ENCODE data around the gene HIVEP3.

HIVEP3 gene

DNA sequence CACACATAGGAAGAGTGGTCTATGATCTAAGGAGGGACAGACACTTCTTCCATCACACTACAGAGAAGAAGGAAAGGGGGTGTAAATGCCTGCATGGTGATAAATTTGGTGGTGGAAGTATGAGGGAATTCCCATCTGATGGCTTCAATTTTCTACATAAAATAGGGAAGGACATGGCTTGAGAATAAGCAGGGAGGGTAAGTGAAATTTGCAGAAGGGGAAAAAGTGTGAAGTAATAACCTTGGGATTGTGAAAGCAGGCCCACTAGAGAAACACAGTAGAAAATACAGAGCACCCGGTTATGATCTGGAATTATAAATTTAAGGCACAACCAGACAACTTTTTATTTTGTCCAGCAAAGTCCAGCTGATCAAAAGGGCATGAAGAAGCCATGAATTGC lies 22.7 kb upstream of the HIVEP3 start (continued):
- TF ChIP-seq, protein P1, sequence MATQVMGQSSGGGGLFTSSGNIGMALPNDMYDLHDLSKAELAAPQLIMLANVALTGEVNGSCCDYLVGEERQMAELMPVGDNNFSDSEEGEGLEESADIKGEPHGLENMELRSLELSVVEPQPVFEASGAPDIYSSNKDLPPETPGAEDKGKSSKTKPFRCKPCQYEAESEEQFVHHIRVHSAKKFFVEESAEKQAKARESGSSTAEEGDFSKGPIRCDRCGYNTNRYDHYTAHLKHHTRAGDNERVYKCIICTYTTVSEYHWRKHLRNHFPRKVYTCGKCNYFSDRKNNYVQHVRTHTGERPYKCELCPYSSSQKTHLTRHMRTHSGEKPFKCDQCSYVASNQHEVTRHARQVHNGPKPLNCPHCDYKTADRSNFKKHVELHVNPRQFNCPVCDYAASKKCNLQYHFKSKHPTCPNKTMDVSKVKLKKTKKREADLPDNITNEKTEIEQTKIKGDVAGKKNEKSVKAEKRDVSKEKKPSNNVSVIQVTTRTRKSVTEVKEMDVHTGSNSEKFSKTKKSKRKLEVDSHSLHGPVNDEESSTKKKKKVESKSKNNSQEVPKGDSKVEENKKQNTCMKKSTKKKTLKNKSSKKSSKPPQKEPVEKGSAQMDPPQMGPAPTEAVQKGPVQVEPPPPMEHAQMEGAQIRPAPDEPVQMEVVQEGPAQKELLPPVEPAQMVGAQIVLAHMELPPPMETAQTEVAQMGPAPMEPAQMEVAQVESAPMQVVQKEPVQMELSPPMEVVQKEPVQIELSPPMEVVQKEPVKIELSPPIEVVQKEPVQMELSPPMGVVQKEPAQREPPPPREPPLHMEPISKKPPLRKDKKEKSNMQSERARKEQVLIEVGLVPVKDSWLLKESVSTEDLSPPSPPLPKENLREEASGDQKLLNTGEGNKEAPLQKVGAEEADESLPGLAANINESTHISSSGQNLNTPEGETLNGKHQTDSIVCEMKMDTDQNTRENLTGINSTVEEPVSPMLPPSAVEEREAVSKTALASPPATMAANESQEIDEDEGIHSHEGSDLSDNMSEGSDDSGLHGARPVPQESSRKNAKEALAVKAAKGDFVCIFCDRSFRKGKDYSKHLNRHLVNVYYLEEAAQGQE (tag by site-specific recombination; IDR thresholded peaks at IDR 0.05): no peak
- TF ChIP-seq OVOL3 (tag by site-specific recombination; IDR thresholded peaks at IDR 0.05) (no peak), ZFP41 (tag by site-specific recombination; IDR thresholded peaks at IDR 0.05; ENCODE audit: borderline replicate concordance) (no peak), KLF9 (tag by site-specific recombination; IDR thresholded peaks at IDR 0.05; ENCODE audit: low read depth) (no peak), ZNF211 (tag by site-specific recombination; IDR thresholded peaks at IDR 0.05; ENCODE audit: low read depth) (no peak), ZNF791 (tag by site-specific recombination; IDR thresholded peaks at IDR 0.05) (no peak), ZNF670 (tag by site-specific recombination; IDR thresholded peaks at IDR 0.05; ENCODE audit: low read depth) (no peak), OSR2 (tag by site-specific recombination; IDR thresholded peaks at IDR 0.05) (no peak), HOXD13 (CRISPR knock-in tag; IDR thresholded peaks at IDR 0.05; ENCODE audit: borderline replicate concordance) (no peak), ZNF169 (tag by site-specific recombination; IDR thresholded peaks at IDR 0.05) (no peak), SALL2 (tag by site-specific recombination; IDR thresholded peaks at IDR 0.05; ENCODE audit: borderline replicate concordance) (no peak), ZNF335 (tag by site-specific recombination; conservative IDR thresholded peaks at IDR 0.05) (no peak)
- TF ChIP-seq, protein P2, sequence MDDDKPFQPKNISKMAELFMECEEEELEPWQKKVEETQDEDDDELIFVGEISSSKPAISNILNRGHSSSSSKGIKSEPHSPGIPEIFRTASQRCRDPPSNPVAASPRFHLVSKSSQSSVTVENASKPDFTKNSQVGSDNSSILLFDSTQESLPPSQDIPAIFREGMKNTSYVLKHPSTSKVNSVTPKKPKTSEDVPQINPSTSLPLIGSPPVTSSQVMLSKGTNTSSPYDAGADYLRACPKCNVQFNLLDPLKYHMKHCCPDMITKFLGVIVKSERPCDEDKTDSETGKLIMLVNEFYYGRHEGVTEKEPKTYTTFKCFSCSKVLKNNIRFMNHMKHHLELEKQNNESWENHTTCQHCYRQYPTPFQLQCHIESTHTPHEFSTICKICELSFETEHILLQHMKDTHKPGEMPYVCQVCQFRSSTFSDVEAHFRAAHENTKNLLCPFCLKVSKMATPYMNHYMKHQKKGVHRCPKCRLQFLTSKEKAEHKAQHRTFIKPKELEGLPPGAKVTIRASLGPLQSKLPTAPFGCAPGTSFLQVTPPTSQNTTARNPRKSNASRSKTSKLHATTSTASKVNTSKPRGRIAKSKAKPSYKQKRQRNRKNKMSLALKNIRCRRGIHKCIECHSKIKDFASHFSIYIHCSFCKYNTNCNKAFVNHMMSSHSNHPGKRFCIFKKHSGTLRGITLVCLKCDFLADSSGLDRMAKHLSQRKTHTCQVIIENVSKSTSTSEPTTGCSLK (tag by site-specific recombination; IDR thresholded peaks at IDR 0.05): no peak
- TF ChIP-seq, protein P3, sequence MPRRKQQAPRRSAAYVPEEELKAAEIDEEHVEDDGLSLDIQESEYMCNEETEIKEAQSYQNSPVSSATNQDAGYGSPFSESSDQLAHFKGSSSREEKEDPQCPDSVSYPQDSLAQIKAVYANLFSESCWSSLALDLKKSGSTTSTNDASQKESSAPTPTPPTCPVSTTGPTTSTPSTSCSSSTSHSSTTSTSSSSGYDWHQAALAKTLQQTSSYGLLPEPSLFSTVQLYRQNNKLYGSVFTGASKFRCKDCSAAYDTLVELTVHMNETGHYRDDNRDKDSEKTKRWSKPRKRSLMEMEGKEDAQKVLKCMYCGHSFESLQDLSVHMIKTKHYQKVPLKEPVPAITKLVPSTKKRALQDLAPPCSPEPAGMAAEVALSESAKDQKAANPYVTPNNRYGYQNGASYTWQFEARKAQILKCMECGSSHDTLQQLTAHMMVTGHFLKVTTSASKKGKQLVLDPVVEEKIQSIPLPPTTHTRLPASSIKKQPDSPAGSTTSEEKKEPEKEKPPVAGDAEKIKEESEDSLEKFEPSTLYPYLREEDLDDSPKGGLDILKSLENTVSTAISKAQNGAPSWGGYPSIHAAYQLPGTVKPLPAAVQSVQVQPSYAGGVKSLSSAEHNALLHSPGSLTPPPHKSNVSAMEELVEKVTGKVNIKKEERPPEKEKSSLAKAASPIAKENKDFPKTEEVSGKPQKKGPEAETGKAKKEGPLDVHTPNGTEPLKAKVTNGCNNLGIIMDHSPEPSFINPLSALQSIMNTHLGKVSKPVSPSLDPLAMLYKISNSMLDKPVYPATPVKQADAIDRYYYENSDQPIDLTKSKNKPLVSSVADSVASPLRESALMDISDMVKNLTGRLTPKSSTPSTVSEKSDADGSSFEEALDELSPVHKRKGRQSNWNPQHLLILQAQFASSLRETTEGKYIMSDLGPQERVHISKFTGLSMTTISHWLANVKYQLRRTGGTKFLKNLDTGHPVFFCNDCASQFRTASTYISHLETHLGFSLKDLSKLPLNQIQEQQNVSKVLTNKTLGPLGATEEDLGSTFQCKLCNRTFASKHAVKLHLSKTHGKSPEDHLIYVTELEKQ (tag by site-specific recombination; IDR thresholded peaks at IDR 0.05; ENCODE audit: borderline replicate concordance): no peak

DNA sequence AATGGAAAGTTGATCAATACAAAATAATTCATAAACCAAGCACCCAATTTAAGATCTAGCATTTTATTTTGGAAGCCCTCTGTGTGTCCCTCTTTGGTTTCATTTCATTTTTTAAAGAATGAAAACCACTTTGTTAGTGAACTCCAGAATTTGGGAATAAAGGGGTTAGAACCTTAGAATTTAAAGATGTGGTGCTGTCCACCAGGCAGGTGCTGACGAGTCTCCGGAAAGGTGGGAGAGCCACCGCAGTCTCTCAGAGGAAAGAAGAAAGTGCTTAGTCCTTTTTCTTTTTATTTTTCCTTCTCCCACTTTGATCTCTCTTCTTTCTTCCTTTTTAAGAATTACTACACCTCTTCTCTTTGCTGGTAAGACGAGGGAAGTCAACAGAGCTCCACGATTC lies 20.5 kb upstream of the HIVEP3 start:
- Histone ChIP-seq H3K36me3 (ENCODE audit: control insufficient read depth in 2 of 2, insufficient read depth in 1 of 2, low read length in 2 of 2) (no peaks in the 10 kb centered on the region), H3K4me1 (ENCODE audit: control insufficient read depth, insufficient read depth, low read length) (no peaks in the 10 kb centered on the region), H3K27ac (ENCODE audit: extremely low read depth, low read depth, low read length) (no peak overlapping the region), H3K9me3 (ENCODE audit: control insufficient read depth, insufficient read depth, low read depth, low read length) (no peaks in the 10 kb centered on the region), H3K4me3 (ENCODE audit: low read depth, low read length) (no peak overlapping the region)
- no peak for TF ChIP-seq SP3 (tag by site-specific recombination; IDR thresholded peaks at IDR 0.05)
- no peak for TF ChIP-seq ZNF670 (tag by site-specific recombination; IDR thresholded peaks at IDR 0.05; ENCODE audit: low read depth)
- TF ChIP-seq, protein P1 (tag by site-specific recombination; IDR thresholded peaks at IDR 0.05): peak; percentile 88
- TF ChIP-seq, protein P4, sequence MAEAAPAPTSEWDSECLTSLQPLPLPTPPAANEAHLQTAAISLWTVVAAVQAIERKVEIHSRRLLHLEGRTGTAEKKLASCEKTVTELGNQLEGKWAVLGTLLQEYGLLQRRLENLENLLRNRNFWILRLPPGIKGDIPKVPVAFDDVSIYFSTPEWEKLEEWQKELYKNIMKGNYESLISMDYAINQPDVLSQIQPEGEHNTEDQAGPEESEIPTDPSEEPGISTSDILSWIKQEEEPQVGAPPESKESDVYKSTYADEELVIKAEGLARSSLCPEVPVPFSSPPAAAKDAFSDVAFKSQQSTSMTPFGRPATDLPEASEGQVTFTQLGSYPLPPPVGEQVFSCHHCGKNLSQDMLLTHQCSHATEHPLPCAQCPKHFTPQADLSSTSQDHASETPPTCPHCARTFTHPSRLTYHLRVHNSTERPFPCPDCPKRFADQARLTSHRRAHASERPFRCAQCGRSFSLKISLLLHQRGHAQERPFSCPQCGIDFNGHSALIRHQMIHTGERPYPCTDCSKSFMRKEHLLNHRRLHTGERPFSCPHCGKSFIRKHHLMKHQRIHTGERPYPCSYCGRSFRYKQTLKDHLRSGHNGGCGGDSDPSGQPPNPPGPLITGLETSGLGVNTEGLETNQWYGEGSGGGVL (tag by site-specific recombination; IDR thresholded peaks at IDR 0.05): no peak
- TF ChIP-seq ZNF843 (tag by site-specific recombination; IDR thresholded peaks at IDR 0.05): no peak
- TF ChIP-seq ZNF239 (tag by site-specific recombination; IDR thresholded peaks at IDR 0.05): no peak
- no peak for TF ChIP-seq YY1 (tag by site-specific recombination; IDR thresholded peaks at IDR 0.05)
- CTCF ChIA-PET: no interaction called here
- POLR2A ChIA-PET: no interaction called here

All from HEK293 (cell line).